Right atrium auricular region (tissue), 2 donors: ENCODE results near the gene MND1. TPM values are rescaled to one million over a fixed set of nuclear protein-coding genes. Genes with fewer than 3 reads are reported as not detected.

Source experiments
- DNase-seq: peaks from one replicate; pipeline ENCODE4 v3.0.0-alpha.2; 2019; ENCODE audit warnings: low spot score
- H3K27ac ChIP-seq, 2 donors: fragments of 200-600 bp; sonication (generic); 1 replicate in 1 of 2; 2 replicates in 1 of 2; pipeline ENCODE4 v1.5.1; 2016 to 2019
- H3K27me3 ChIP-seq, 2 donors: fragments of 200-600 bp; sonication (generic); one replicate each; pipeline versions ENCODE4 v1.5.1 to v1.6.0; 2017 to 2019
- H3K36me3 ChIP-seq: fragments of 200-600 bp; sonication (generic); one replicate; pipeline ENCODE4 v1.5.1; 2016
- H3K4me1 ChIP-seq, 2 donors: fragments of 200-600 bp; sonication (generic); one replicate each; pipeline versions ENCODE4 v1.5.1 to v1.6.0; 2017 to 2019
- H3K4me3 ChIP-seq, 2 donors: fragments of 200-600 bp; sonication (generic); 1 replicate in 1 of 2; 2 replicates in 1 of 2; pipeline ENCODE4 v1.5.1; 2017 to 2019; ENCODE audit warnings: mild to moderate bottlenecking in 1 of 2, moderate library complexity in 1 of 2
- H3K9me3 ChIP-seq, 2 donors: fragments of 200-600 bp; sonication (generic); one replicate each; pipeline ENCODE4 v1.5.1; 2019
- CTCF ChIP-seq, 2 donors: fragments of 200-600 bp; sonication (generic); IDR thresholded peaks; one replicate each; pipeline ENCODE4 v1.5.1; 2019; ENCODE audit warnings: antibody characterized with exemption in 2 of 2
- total RNA-seq, 2 donors: library from RNA; depleted of rRNA; stranded (reverse); fragments of >200 nt; gene quantifications; one replicate each; pipeline ENCODE4 v1.1.0, GENCODE V29; 2016

The MND1 gene
- total RNA-seq, 2 donors from 2014 or later, result not detected

- Histone ChIP-seq H3K9me3 (peaks cover 0 to 4% of the 10 kb centered on the region in 2 donors), H3K4me3 (no peak overlapping the region), H3K27ac (no peak overlapping the region)
Measured at GRCh38 chr4:153367092-153367491, 22.6 kb downstream of the MND1 start.

GRCh38 chr4:153369021-153369420 lies 24.5 kb downstream of the MND1 start:
- no peak for TF ChIP-seq CTCF (IDR thresholded peaks at IDR 0.05)
- Histone ChIP-seq H3K4me3 (no peak overlapping the region), H3K9me3 (peaks cover 0 to 17% of the 10 kb centered on the region in 2 donors), H3K4me1 (no peaks in the 10 kb centered on the region), H3K27me3 (no peaks in the 10 kb centered on the region), H3K27ac (no peak overlapping the region), H3K36me3 (no peaks in the 10 kb centered on the region)
- no peak for DNase-seq

More at GRCh38 chr4:153367092-153367491, 22.6 kb downstream of the MND1 start:
- Histone ChIP-seq H3K36me3 (no peaks in the 10 kb centered on the region), H3K4me1 (no peaks in the 10 kb centered on the region), H3K27me3 (no peaks in the 10 kb centered on the region)
- DNase-seq, result no peak
- TF ChIP-seq CTCF (IDR thresholded peaks at IDR 0.05), result no peak

GRCh38 chr4:153371701-153372234 lies 27.3 kb downstream of the MND1 start:
- Histone ChIP-seq H3K36me3 (no peaks in the 10 kb centered on the region), H3K4me3 (no peak overlapping the region), H3K4me1 (no peaks in the 10 kb centered on the region), H3K9me3 (peaks cover 0 to 14% of the 10 kb centered on the region in 2 donors), H3K27ac (no peak overlapping the region), H3K27me3 (no peaks in the 10 kb centered on the region)
- DNase-seq, result no peak
- no peak for TF ChIP-seq CTCF (IDR thresholded peaks at IDR 0.05)

GRCh38 chr4:153372967-153373562 lies 28.6 kb downstream of the MND1 start:
- peaks cover 0 to 14% of the 10 kb centered on the region in 2 donors for H3K9me3 ChIP-seq
- no peaks in the 10 kb centered on the region for H3K36me3 ChIP-seq
- TF ChIP-seq CTCF (IDR thresholded peaks at IDR 0.05), result no peak
- H3K4me3 ChIP-seq, result no peak overlapping the region
- H3K27me3 ChIP-seq, result no peaks in the 10 kb centered on the region
- no peak overlapping the region for H3K27ac ChIP-seq
- DNase-seq, result no peak
- no peaks in the 10 kb centered on the region for H3K4me1 ChIP-seq

- Histone ChIP-seq H3K27me3 (no peaks in the 10 kb centered on the region), H3K36me3 (no peaks in the 10 kb centered on the region), H3K27ac (no peak overlapping the region), H3K4me3 (no peak overlapping the region), H3K9me3 (peaks cover 0 to 14% of the 10 kb centered on the region in 2 donors), H3K4me1 (no peaks in the 10 kb centered on the region)
- no peak for TF ChIP-seq CTCF (IDR thresholded peaks at IDR 0.05)
- no peak for DNase-seq
Measured at GRCh38 chr4:153374442-153374841, 30.0 kb downstream of the MND1 start.

- TF ChIP-seq CTCF (IDR thresholded peaks at IDR 0.05), result no peak
- Histone ChIP-seq H3K4me1 (no peaks in the 10 kb centered on the region), H3K9me3 (peaks cover 0 to 14% of the 10 kb centered on the region in 2 donors), H3K36me3 (no peaks in the 10 kb centered on the region), H3K4me3 (no peak overlapping the region), H3K27me3 (no peaks in the 10 kb centered on the region), H3K27ac (no peak overlapping the region)
- no peak for DNase-seq
Measured at GRCh38 chr4:153375303-153375702, 30.8 kb downstream of the MND1 start.
